Activated gamma-delta T cell treated with Interleukin-2 at 50 U/mL for 16 hours (primary cell): Measurements from ENCODE around the gene ARL15.
"Not testable (repeated sequence)": the region's sequence is repeated elsewhere in the genome, so short reads cannot be mapped to it uniquely, and the experiment has no call there.

Experiments
- DNase-seq: peaks from one replicate; pipeline ENCODE4 v3.0.0-alpha.2; 2020

Gene ARL15

GRCh38 chr5:54084696-54085095, 225.7 kb downstream of the ARL15 start:
- DNase-seq: no peak

DNA sequence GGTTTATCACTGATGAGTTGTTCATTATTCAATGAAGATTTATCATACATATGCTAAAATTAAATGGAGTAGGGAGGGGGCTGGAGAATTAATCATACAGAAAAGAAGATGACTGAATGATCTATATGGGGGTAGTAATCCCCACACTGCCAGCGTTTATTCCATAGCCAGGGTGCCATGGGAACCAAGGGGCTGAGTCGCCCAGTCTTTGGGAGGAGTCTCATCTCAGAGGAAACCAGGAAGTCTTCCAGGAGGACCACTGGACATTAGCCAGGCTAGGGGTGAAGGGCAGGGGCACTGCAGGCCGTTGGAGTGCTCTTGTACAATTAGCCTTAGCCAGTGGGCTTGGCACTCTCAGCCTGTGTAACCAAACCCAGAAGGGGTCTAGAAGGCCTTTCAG, 226.5 kb downstream of the ARL15 start:
- no peak for DNase-seq

GRCh38 chr5:54083245-54083644, 227.1 kb downstream of the ARL15 start:
- no peak for DNase-seq

DNA sequence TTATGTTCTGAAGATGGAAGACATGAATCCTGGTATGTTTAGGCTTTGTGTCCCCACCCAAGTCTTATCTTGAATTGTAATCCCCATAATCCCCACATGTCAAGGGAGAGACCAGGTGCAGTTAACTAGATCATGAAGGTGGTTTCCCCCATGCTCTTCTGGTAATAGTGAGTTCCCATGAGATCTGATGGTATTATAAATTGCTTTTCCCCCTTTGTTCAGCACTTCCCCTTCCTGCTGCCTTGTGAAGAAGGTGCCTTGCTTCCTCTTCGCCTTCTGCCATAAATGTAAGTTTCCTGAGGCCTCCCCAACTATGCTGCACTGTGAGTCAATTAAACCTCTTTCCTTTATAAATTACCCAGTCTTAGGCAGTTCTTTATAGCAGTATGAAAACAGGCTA, 229.0 kb downstream of the ARL15 start:
- no peak for DNase-seq

DNA sequence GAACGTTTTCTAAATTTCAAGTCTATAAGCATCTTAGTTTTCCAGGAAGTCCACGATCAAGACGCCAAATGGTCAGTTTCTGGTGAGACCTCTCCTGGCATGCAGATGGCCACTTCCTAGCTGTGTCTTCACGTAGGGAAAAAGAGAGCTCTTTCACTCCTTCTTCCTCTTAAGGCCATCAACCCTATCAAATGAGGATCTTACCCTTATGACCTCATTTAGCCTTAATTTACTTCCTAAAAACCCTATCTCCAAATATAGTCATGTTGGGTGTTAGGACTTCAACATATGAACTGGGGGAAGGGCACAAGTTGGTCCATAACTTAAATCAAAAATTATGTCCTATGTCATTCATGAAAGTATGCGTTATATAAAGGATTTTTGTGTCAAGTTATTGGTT, 229.5 kb downstream of the ARL15 start:
- no peak for DNase-seq

- no peak for DNase-seq
Measured at GRCh38 chr5:54073735-54074134, 236.6 kb downstream of the ARL15 start.

- no peak for DNase-seq
Measured at GRCh38 chr5:54073131-54073530, 237.2 kb downstream of the ARL15 start.

- no peak for DNase-seq
Measured at GRCh38 chr5:54066433-54066832, 243.9 kb downstream of the ARL15 start.

DNA sequence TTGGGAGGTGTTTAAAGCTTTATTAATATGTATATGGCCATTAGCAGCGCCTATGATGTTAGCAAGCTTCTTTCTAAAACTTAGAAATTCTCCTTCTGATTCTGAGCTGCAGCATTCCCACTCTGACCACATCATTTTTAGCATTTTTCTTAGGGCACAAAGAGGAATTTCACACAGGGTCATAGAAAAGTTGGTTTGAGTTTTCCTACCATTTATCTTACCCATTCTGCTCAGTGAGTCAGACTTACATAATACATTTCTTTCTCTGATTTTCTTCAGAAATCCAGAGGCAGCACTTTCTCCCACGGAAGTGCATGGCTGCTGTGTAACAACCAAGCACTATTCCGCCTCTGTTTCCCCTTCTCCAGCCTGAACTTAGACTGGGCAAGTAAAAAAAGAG, 246.6 kb downstream of the ARL15 start:
- no peak for DNase-seq

- no peak for DNase-seq
Measured at GRCh38 chr5:54062958-54063357, 247.4 kb downstream of the ARL15 start.

- not testable (repeated sequence) for DNase-seq
Measured at GRCh38 chr5:54060919-54061318, 249.5 kb downstream of the ARL15 start.

- no peak for DNase-seq
Measured at GRCh38 chr5:54049963-54050362, 260.4 kb downstream of the ARL15 start.

GRCh38 chr5:54049144-54049543, 261.2 kb downstream of the ARL15 start:
- no peak for DNase-seq

DNA sequence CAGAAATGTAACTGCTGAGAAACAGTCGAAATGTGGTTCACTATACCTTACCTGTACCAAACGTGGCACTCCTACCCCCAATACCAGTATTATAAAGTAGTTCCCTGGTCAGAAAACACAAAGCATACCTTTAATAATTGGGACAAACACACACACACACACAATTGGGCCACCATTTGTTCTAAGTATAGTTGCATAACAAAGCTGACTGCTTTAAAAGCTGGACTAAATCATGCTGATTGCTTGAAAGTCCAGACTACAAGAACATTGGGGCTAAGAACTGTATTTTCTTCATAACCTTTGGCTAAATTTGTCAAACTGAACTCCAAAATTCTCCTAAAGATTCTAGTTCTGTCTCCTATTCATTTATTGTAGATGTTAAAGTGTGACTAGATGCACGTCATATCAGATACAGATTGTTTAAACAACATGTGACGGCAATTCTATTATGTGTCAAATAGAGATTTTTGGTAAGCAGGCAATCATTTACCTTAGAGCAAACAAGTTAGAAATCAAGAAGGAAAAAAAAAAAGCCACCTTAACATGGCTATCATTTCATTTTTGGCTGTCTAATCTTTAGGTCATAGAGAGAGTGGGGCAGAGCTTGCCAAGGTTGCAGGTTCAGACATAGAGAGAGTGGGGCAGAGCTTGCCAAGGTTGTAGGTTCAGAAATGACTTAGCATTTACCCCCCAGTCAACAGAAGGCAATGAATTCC, 265.1 kb downstream of the ARL15 start:
- no peak for DNase-seq

- DNase-seq: not testable (repeated sequence)
Measured at GRCh38 chr5:54044276-54044675, 266.1 kb downstream of the ARL15 start.

DNA sequence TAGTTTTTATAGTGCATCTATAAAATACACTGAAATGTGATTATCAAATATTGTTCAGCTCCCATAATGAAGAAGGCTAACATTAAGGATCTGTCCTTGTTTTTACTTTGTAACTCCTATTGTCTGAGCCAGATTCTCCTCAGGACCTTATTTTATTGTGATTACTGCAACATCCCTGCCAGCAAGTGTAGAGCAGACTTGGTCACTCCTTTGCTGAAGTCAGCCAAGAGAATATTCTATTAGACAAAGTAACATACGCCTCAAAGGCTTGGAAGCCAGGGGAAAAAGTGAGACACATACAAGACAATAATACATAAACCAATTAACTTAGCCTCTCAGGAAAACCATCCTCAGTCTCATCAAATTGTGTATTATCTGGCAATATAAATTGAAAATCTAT, 269.6 kb downstream of the ARL15 start:
- no peak for DNase-seq

DNA sequence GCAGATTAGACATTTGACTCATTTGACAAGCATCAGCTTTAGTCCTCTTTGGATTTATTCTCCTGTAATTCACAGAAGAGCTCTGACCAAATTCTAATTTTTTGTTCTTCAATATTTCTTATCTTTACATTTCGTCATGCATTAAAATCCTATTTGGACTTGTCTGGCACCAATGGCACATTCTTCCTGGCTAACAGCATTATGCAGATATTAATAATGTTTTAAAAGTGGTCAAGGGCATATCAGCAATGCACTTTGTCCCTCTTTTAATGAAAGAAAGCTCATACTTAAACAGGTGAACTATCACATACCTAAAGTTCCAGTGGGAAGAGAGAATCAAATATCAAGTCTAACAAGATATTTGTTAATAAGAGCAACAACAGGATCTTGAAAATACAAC, 270.4 kb downstream of the ARL15 start:
- DNase-seq: no peak

DNA sequence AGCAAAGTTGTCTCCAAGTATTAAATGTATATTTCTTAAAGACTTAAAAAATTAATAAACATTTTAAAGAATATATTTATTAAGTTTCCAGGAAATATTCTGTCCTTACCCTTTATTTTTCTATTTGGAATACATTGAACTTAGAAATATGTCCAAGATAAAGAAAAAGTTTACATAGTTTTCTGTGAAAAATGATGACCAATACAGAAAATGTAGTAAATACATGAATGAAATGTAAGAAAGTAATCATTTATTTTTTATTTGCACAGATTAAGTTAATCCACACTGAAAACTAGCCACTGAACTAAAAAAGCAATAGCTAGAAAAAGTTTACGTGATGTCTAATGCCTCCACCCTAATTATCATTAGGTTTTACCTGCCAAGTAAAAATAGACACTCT, 273.2 kb downstream of the ARL15 start:
- DNase-seq: no peak

DNA sequence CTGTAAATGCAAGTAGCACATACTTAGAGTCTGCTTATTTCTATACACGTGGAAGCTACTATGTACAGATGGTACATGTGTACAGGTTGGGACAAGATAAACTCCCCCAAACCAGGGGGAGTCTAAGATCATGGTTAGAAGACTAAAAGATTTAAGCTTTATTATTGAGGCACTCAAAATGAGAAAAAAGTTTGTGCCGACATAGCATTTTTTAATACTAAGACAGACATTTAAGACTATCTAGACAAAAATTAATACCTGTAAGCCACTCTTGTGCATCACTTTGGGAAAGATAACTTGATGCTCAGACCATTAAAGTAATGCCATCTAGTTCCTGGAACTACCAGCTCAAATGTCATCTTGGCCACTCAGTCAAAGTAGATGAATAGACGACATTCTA, 279.4 kb downstream of the ARL15 start:
- DNase-seq: no peak

GRCh38 chr5:54024466-54024865, 285.9 kb downstream of the ARL15 start:
- no peak for DNase-seq

DNA sequence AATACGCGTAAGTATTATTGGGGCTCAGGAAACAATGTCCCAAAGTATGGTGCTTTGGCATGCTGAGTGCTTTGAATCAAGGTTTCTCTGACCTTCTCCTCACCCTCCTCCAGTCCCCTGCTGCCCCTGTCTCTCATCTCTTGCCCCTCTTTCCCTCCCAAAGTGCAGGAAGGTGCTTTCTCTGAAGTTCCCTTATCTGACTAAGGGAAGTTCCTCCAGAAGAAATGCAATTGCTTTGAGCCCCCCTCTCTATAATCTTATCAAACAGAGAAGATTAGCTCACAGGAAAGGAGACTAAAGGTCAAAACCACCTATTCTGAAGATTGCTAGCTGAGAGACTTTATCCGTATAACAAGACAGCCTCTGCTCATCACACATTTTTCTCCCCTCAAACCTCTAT, 288.1 kb downstream of the ARL15 start:
- no peak for DNase-seq

GRCh38 chr5:54021431-54022164, 288.8 kb downstream of the ARL15 start:
- no peak for DNase-seq

GRCh38 chr5:54018438-54018837, 291.9 kb downstream of the ARL15 start:
- no peak for DNase-seq

GRCh38 chr5:54017580-54017979, 292.8 kb downstream of the ARL15 start:
- DNase-seq: no peak
